ENCODE results near the gene ROM1.

GRCh38 chr11:62575837-62576236 lies 37.2 kb upstream of the ROM1 start:
- TF ChIP-seq EZH2phosphoT487 (IDR thresholded peaks at IDR 0.05; ENCODE audit: unreplicated experiment) (no peak), REST (IDR thresholded peaks at IDR 0.05; ENCODE audit: unreplicated experiment) (no peak), STAT1 (IDR thresholded peaks at IDR 0.05; ENCODE audit: unreplicated experiment) (no peak), CTCF (conservative IDR thresholded peaks at IDR 0.05; ENCODE audit: low read depth in 2 of 2) (no peak), POLR2AphosphoS5 (IDR thresholded peaks at IDR 0.05; ENCODE audit: low read depth) (no peak), EZH2 (IDR thresholded peaks at IDR 0.05; ENCODE audit: low read depth, unreplicated experiment) (no peak), ZNF331 (CRISPR knock-in tag; IDR thresholded peaks at IDR 0.05; ENCODE audit: low read depth) (no peak), ZNF462 (CRISPR knock-in tag; IDR thresholded peaks at IDR 0.05) (no peak)

All from GM23338 (cell line).